ENCODE measurements around the gene RELN.

RELN gene

DNA sequence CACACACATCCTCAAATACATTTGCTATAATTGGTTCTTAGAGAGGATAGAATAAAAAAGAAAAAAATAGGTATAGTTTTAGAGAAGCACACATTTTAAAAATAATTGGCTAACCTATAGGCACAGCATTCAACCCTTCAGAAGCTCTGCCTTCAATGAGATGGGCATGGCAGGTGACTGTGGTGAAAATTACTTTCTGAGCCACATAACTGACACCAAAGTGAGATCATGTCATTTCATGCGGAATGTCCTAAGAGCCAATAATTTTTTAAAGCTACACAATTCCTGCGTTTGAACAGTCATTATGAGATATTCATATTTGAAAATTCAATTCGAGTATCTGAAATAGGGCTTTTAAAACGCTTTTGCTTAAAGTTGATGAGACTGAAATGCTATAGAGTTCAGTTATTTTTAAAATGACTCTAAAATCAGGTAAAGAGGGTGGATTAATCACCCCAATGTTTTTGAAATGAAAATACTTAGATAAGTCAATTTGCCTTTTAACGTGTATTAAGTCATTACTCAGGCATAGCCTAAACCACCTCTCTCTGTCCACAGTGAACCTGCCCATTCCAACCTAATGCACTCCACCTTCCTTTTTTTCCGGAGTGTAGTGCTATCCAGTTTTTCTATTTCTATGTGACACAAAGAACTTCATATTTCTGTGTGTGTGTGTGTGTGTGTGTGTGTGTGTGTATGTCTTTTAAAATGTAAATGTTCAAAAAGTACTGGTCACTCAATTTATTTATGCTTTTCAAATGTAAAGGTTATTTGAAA, 6.1 kb downstream of the RELN start:
- H3K27ac ChIP-seq, result no peak overlapping the region
- no peak for TF ChIP-seq CTCF (conservative IDR thresholded peaks at IDR 0.05)

DNA sequence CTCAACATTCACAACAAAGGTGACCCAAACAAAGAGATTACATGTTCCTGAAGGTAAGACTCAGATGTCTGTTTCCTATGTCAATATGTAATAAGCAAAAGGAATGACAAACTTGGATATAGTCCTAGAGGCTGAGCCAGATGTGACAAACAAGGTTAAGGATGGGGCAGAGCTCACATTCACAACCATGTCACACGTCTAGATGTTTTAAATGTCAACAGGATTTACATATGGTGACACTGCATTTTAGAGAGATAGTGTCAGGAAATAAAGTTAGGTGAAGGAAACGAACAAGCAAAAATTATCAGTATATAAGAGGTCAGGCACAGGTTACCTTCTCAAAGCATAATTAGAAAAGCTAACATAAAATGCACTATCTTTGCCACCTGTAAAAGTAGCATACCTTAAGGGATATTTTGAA, 8.4 kb downstream of the RELN start:
- TF ChIP-seq CTCF (conservative IDR thresholded peaks at IDR 0.05), result no peak
- no peak overlapping the region; the same call in 1 of the 2 replicates for H3K27ac ChIP-seq

- no peak overlapping the region for H3K27ac ChIP-seq
- TF ChIP-seq CTCF (conservative IDR thresholded peaks at IDR 0.05), result no peak
These were observed 16.6 kb downstream of the RELN start for GRCh38 chr7:103972779-103973434.

DNA sequence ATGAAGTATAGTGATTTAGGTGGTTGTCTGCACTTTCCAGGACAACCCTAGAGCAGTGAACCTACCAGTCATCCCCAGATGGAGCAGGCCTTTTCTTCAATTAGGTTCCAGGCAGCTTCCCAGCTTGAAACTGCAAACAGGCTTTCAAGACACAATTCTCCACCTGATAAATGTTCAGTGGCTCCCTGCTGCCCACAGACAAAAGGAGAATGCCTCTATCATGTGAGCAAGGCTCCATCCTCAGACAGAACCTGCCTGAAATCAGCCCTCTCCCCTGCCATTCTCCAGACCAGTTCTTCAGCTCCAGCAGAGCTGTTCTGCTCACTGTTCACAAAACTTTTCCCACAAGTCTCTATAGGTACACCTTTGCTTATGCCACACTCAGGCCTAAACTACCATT, 22.1 kb downstream of the RELN start:
- H3K27ac ChIP-seq, result no peak overlapping the region
- TF ChIP-seq CTCF (conservative IDR thresholded peaks at IDR 0.05), result no peak

- no peak overlapping the region for H3K27ac ChIP-seq
- no peak for TF ChIP-seq CTCF (conservative IDR thresholded peaks at IDR 0.05)
These were observed 22.7 kb downstream of the RELN start for GRCh38 chr7:103966593-103967277.

DNA sequence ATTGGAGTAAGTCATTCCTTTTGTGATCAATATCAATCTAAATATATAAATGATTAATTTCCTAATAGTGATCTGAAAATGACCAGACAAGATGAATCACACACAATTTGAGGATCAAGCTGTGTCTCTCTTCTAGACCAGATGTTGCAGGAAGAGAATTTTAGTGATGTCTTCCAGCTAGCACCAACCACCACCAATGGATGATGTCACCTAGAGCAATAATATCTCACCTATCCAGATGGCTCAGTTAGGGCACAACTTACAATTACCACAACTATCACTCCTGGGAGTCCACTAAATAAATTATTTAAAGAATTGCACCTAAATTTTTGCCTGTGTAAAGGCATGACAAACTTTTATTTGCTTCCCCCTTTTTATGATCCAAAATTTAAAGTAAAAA, 25.2 kb downstream of the RELN start:
- no peak for TF ChIP-seq CTCF (conservative IDR thresholded peaks at IDR 0.05)
- no peak overlapping the region for H3K27ac ChIP-seq

DNA sequence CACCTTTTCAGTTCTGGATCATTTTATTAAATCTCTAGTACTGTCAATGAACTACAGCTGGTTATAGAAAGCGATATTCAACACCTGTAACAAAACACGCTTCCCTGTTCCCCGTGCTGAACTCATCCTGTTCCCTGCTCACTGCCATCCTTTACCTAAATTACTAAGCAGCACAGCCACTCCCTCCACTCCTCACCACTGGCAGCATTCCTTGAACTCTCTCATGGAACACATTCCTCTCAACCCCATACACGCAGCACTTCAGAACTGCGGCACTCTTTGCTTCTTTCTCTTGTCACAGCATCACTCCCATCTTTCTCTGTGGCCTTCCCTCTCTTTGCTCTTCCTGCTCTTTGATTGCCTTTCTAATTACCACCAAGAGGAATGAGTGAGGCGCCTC, 27.4 kb downstream of the RELN start:
- H3K27ac ChIP-seq, result no peak overlapping the region
- no peak for TF ChIP-seq CTCF (conservative IDR thresholded peaks at IDR 0.05)

All from VCaP (cell line).